HL-60 (cell line): Measurements from ENCODE around the gene SV2C.

Experiments used
- GABPA ChIP-seq: IDR thresholded peaks from 2 replicates; pipeline ENCODE4 v1.6.1; 2012; ENCODE audit warnings: low read depth
- TF ChIP-seq, protein P1 (sequence below): IDR thresholded peaks from one replicate; pipeline ENCODE4 v1.5.1; 2011; ENCODE audit warnings: low read length, control low read depth, inconsistent platforms; ENCODE audit not compliant: insufficient read depth

- TF ChIP-seq, protein P1, sequence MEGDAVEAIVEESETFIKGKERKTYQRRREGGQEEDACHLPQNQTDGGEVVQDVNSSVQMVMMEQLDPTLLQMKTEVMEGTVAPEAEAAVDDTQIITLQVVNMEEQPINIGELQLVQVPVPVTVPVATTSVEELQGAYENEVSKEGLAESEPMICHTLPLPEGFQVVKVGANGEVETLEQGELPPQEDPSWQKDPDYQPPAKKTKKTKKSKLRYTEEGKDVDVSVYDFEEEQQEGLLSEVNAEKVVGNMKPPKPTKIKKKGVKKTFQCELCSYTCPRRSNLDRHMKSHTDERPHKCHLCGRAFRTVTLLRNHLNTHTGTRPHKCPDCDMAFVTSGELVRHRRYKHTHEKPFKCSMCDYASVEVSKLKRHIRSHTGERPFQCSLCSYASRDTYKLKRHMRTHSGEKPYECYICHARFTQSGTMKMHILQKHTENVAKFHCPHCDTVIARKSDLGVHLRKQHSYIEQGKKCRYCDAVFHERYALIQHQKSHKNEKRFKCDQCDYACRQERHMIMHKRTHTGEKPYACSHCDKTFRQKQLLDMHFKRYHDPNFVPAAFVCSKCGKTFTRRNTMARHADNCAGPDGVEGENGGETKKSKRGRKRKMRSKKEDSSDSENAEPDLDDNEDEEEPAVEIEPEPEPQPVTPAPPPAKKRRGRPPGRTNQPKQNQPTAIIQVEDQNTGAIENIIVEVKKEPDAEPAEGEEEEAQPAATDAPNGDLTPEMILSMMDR = no peak
- no peak for TF ChIP-seq GABPA
Measured at GRCh38 chr5:76204713-76205112, 121.5 kb downstream of the SV2C start.
